Natural killer cell treated with Interleukin-12 subunit alpha and Interleukin-12 subunit beta and Interleukin-15 and Interleukin-18, amount 100 ng/mL, for 72 hours (primary cell): ENCODE data around the gene FAM47C. TPM values are rescaled to one million over a fixed set of nuclear protein-coding genes. Genes with fewer than 3 reads are reported as not detected.
"Not testable (repeated sequence)": the region's sequence is repeated elsewhere in the genome, so short reads cannot be mapped to it uniquely, and the experiment has no call there.

Experiments
- ATAC-seq, 2 donors: fragments of 150-1000 bp; cut with Tn5 transposase in 1 of 2; sonication (Bioruptor Pico), chemical (Tn5 transposase) in 1 of 2; 2 replicates each; pipeline ENCODE4 v1.10.0; 2021
- DNase-seq: peaks from one replicate; pipeline ENCODE4 v3.0.0; 2022; ENCODE audit warnings: low spot score
- H3K27ac Mint-ChIP-seq, 2 donors: 1 replicate in 1 of 2; 2 replicates in 1 of 2; pipeline ENCODE4 v1.8.0; 2022; ENCODE audit warnings: mixed read lengths in 2 of 2, mild to moderate bottlenecking in 1 of 2, moderate library complexity in 1 of 2
- H3K27me3 Mint-ChIP-seq, 2 donors: 1 replicate in 1 of 2; 2 replicates in 1 of 2; pipeline ENCODE4 v1.8.0; 2022; ENCODE audit warnings: mixed read lengths in 2 of 2
- H3K36me3 Mint-ChIP-seq: one replicate; pipeline ENCODE4 v1.8.0; 2022; ENCODE audit warnings: mixed read lengths
- H3K4me1 Mint-ChIP-seq, 2 donors: 1 replicate in 1 of 2; 2 replicates in 1 of 2; pipeline ENCODE4 v1.8.0; 2022; ENCODE audit warnings: low read depth in 2 of 2, mixed read lengths in 2 of 2, mild to moderate bottlenecking in 1 of 2
- H3K4me3 Mint-ChIP-seq: one replicate; pipeline ENCODE4 v1.8.0; 2022; ENCODE audit warnings: mixed read lengths
- H3K9me3 Mint-ChIP-seq: 2 replicates; pipeline ENCODE4 v1.8.0; 2022; ENCODE audit warnings: mixed read lengths
- total RNA-seq, 2 donors: library from RNA; stranded (reverse); gene quantifications; one replicate each; pipeline ENCODE4 v1.2.3, GENCODE V29; 2022

FAM47C gene
- total RNA-seq, 2 donors from 2014 or later, result not detected

DNA sequence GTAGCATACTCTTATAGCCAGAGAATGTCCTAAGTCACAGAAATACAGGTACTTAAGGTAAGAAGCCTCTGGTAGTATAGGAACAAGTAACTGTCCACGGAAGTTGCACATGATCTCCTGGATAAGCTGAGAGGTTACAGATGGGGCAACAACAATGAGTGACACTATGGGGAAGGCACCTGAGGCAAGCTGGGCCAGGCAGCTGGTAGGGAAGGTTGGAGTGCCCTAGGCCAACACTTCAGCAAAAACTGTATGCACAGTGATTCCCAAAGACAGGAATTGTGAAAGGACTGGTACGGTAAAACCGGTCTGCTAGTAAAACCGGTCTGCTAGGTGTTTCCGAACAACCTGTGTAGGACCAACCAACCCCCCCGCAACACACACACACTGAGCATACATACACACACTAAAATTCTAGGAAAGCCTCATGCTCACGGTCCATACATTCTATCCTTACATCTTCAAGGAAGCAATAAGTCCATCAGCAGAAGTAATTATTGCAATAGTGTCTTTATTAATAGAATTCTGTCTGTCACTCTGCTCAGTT lies 28.6 kb downstream of the FAM47C start:
- not testable (repeated sequence) for ATAC-seq, H3K9me3 Mint-ChIP-seq, DNase-seq, H3K27ac Mint-ChIP-seq, H3K4me1 Mint-ChIP-seq, H3K4me3 Mint-ChIP-seq, H3K36me3 Mint-ChIP-seq, H3K27me3 Mint-ChIP-seq

DNA sequence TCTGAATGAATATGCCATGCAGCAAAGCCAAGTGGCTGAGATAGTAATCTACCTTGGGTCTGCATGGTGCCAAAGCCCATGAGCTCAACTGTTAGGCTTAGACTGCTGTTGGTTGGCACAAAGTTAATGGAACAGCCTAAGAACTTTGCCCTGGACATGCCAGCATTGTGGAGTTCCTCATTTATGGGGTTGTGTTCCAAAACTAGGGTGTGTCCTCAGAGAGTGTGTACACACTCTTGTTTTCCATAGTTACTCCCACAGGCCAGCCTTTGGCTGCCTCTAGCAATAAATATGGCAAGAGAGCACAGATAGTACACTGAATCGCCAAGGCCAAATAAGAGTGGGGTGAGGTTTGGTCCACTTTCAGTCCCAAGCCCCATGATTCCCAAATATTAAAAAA lies 30.6 kb downstream of the FAM47C start:
- ATAC-seq, H3K4me1 Mint-ChIP-seq: not testable (repeated sequence)

DNA sequence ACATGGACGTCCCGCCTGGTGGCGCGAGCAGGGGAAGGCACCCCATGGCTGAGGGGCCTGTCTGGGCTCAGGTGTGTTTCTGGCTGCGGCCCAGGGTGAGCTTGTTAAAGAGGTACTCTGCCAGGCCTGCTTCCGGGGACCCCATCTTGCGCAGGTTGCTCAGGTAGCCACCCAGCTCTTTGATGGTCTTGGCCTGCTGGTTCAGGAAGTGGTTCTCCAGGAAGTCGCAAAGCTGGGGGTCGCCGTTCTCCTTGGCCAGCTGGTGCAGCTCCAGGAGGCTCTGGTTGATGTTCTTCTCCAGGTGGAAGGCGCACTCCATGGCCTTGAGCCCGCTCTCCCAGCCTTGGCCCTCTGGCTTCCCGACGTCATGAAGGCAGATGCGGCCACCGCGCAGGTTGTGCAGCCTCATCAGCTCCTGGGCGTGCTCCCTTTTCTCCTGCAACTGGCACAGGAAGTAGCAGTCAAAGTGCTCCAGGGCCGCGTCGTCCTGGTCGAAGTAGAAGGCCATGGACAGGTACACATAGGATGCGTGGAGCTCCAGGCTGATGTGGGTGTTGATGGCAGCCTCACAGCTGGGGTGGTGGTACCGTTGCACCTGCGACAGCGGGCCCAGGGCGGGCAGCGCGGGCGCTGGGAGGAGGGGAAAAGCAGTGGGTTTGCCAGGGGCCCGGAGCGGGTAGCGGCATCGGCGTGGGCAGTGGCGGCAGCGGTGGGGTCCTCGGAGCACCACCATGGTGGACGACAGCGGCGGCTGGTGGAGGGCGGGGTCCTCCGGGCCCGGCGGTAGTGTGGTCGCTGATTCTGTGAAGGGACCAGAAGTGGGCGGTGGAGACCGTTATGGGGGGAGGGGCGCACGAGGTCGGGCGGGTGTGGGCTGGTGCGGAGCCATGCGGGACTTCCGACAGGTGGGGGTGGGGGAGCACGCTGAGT lies 35.1 kb downstream of the FAM47C start:
- not testable (repeated sequence) for H3K27ac Mint-ChIP-seq, H3K4me3 Mint-ChIP-seq, H3K4me1 Mint-ChIP-seq, H3K36me3 Mint-ChIP-seq, H3K27me3 Mint-ChIP-seq, DNase-seq, ATAC-seq, H3K9me3 Mint-ChIP-seq

More for the DNA sequence above, 30.6 kb downstream of the FAM47C start:
- not testable (repeated sequence) for H3K9me3 Mint-ChIP-seq, H3K27ac Mint-ChIP-seq, H3K36me3 Mint-ChIP-seq, H3K4me3 Mint-ChIP-seq, H3K27me3 Mint-ChIP-seq, DNase-seq

DNA sequence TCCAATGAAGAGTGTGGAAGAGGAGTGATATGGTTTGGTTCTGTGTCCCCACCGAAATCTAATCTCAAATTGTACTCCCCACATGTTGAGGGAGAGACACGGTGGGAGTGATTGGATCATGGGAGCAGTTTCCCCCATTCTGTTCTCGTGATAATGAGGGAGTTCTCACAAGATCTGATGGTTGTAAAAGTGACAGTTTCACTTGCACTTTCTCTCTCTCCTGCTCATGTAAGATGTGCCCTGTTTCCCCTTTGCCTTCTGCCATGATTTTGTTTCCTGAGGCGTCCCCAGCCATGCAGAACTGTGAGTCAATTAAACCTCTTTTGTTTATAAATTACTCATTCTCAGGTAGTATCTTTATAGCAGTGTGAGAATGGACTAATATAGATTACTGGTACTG lies 39.6 kb downstream of the FAM47C start:
- H3K36me3 Mint-ChIP-seq, result no peaks in the 10 kb centered on the region
- no peak overlapping the region for H3K4me3 Mint-ChIP-seq
- DNase-seq, result no peak
- ATAC-seq, result no peak
- peaks cover 0 to 2% of the 10 kb centered on the region in 2 donors for H3K27me3 Mint-ChIP-seq
- no peak overlapping the region for H3K27ac Mint-ChIP-seq
- H3K9me3 Mint-ChIP-seq, result peaks cover 3% of the 10 kb centered on the region
- no peaks in the 10 kb centered on the region for H3K4me1 Mint-ChIP-seq

DNA sequence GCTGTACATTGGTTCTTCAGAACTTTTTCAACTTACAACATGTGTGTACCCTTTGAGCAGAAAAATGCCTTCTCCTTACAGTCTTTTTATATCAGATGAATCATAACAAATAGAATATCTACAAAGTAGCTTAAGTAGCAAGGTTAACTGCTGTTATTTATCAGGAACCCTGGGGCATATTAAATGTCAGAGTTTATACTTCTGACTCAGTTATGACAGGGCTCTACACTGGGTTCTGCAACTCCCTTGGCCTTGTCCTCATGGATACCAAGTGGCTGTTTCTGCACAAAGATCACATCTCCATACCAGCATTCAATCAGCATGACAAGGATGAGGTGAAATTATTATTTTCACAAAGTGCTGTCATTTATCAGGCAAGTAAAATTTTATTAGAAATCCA lies 49.4 kb downstream of the FAM47C start:
- not testable (repeated sequence) for H3K27me3 Mint-ChIP-seq, ATAC-seq, H3K36me3 Mint-ChIP-seq, H3K4me1 Mint-ChIP-seq, DNase-seq, H3K4me3 Mint-ChIP-seq, H3K9me3 Mint-ChIP-seq, H3K27ac Mint-ChIP-seq

DNA sequence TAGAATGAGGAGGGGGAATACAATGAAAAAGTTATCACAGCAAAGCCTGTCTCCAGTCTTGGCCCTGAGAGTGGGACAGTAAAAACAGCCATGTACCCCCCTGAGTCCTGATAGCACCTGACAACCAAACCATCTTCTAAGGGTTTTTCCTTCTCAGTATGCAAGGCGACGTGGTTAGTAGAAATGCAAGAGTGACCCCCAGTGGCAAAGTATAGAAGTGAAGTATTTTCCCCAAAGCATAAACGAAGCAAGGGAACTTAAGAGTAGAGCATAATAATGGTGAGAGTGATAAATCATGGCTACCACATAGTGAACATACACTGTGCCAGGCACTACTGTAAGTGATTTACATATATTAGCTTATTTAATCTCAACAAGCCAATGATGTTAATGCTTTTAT lies 52.8 kb downstream of the FAM47C start:
- H3K27me3 Mint-ChIP-seq, result peaks cover 0 to 3% of the 10 kb centered on the region in 2 donors
- H3K9me3 Mint-ChIP-seq, result peaks cover 2% of the 10 kb centered on the region
- no peak overlapping the region for H3K27ac Mint-ChIP-seq
- no peaks in the 10 kb centered on the region for H3K4me1 Mint-ChIP-seq
- no peak overlapping the region for H3K4me3 Mint-ChIP-seq
- ATAC-seq, result no peak
- no peak for DNase-seq
- H3K36me3 Mint-ChIP-seq, result no peaks in the 10 kb centered on the region
